ENCODE data around the gene ARHGAP9. TPM values are rescaled to one million over a fixed set of nuclear protein-coding genes. Genes with fewer than 3 reads are reported as not detected.

Gene ARHGAP9
- total RNA-seq, 1 experiment from 2014 or later, result not detected

DNA sequence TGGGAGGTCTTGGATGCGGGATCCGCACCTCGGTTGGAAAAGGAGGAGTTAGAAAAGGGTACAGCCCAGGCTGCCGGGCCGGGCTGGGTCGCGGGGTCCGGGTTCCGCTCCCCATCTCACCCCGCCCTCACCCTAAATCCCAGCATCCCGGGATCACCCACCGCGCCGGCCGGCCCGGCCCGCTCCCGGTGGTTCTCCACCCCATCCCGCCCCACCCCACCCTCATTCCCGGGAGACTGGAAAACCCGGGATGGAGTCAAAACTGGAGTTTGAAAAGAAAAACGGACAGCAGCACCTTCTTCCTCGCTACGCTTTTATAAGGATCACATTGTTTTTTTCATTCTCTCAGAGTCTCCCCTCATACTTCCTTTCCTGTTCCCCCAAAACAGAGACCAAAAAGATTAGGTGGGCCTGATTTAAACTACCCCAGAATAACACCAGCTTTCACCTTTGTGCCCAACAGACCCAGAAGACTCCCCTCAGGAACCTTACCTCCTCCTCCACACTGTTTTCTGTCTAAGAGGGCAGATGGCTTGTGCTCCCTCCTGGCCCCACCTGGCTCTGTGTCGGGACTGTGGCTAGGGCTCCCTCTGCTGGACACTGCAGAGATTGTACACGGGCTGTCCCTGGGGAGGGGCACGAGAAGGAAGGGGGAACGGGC is 17.3 kb downstream of the ARHGAP9 start:
- Histone ChIP-seq H3K27me3 (ENCODE audit: insufficient read depth, low read depth) (peaks cover 62% of the 10 kb centered on the region), H3K9me2 (ENCODE audit: insufficient read depth) (no peaks in the 10 kb centered on the region), H3K27ac (no peak overlapping the region), H4K20me1 (ENCODE audit: insufficient read depth) (no peaks in the 10 kb centered on the region), H3K4me3 (peak overlapping the region; percentile 57), H3K79me2 (ENCODE audit: low read depth) (no peaks in the 10 kb centered on the region), H2AFZ (peak overlapping the region; percentile 77), H3K4me2 (peak overlapping the region; percentile 99), H3K4me1 (replicated peaks; ENCODE audit: insufficient read depth) (peaks cover 23% of the 10 kb centered on the region), H3K9me3 (ENCODE audit: insufficient read depth, low read depth) (no peaks in the 10 kb centered on the region), H3F3A (ENCODE audit: insufficient read depth, low read depth) (no peaks in the 10 kb centered on the region), H3K36me3 (ENCODE audit: low read depth) (no peaks in the 10 kb centered on the region)
- no TSS peak for BruUV-seq (replicated peaks)
- intact Hi-C loops (cut with micrococcal nuclease; ENCODE audit: unreplicated experiment), result loop anchor here (2.0 to 5.0 kb wide), 2 partner anchors 170 to 230 kb away; partner anchors contain the start of gene B4GALNT1
- peak; percentile 74 to 88 for DNase-seq
- TF ChIP-seq EZH2 (IDR thresholded peaks at IDR 0.05; ENCODE audit: low read depth), result no peak
- peak; percentile 92 for TF ChIP-seq CTCF (conservative IDR thresholded peaks at IDR 0.05)
- POLR2A ChIA-PET (ENCODE audit: unreplicated experiment), result no interaction called here
- CTCF ChIA-PET, result no interaction called here

GRCh38 chr12:57461917-57462250 is 17.8 kb downstream of the ARHGAP9 start:
- Histone ChIP-seq H3K27ac (no peak overlapping the region), H3K27me3 (ENCODE audit: insufficient read depth, low read depth) (peaks cover 57% of the 10 kb centered on the region), H3F3A (ENCODE audit: insufficient read depth, low read depth) (no peaks in the 10 kb centered on the region), H4K20me1 (ENCODE audit: insufficient read depth) (no peaks in the 10 kb centered on the region), H3K9me3 (ENCODE audit: insufficient read depth, low read depth) (no peaks in the 10 kb centered on the region), H3K9me2 (ENCODE audit: insufficient read depth) (no peaks in the 10 kb centered on the region), H3K4me3 (peak overlapping the region; percentile 57), H3K4me1 (replicated peaks; ENCODE audit: insufficient read depth) (peaks cover 25% of the 10 kb centered on the region), H3K4me2 (peak overlapping the region; percentile 99), H3K79me2 (ENCODE audit: low read depth) (no peaks in the 10 kb centered on the region), H3K36me3 (ENCODE audit: low read depth) (no peaks in the 10 kb centered on the region), H2AFZ (peak overlapping the region; percentile 41; the same call in 1 of the 2 replicates)
- ChIA-PET CTCF (no interaction called here), POLR2A (ENCODE audit: unreplicated experiment) (no interaction called here)
- TF ChIP-seq CTCF (conservative IDR thresholded peaks at IDR 0.05) (no peak), EZH2 (IDR thresholded peaks at IDR 0.05; ENCODE audit: low read depth) (no peak; the same call in 1 of the 2 replicates)
- BruUV-seq (replicated peaks), result no TSS peak
- intact Hi-C loops (cut with micrococcal nuclease; ENCODE audit: unreplicated experiment), result loop anchor here (2.0 to 5.0 kb wide), 2 partner anchors 170 to 231 kb away; partner anchors contain the start of gene B4GALNT1
- DNase-seq, result no peak

DNA sequence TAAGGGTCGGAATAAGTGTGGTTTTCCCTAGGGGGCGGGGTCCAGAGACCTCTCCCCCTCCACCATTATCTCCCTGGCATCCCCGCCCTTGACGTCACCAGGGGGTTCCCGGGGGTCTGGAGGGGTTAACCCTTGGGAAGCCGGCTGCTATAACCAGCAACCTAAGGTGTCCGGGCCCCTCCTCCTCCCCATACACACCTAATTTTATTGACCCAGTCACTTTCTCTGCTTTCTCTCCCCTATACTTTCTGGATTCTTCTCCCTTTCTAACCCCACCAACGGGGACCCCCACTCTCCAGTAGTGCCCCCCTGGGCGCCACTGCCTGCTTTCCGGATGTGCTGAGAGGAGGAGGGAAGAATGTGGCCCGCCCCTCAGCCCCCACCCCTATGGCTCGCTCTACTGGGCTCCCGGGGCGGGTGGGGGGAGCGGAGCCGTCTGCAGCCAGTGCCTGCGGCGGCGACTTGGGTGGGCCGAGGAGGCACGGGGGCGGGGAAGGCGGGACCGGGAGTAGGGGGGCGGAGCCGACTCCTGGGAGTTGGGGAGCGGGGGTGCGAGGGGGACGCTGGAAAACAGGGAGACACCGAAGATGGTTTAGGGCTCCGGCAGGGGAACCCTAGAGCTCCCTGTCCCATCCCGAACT is 18.3 kb downstream of the ARHGAP9 start:
- Histone ChIP-seq H3K9me2 (ENCODE audit: insufficient read depth) (no peaks in the 10 kb centered on the region), H3K4me3 (peak overlapping the region; percentile 57), H3K27me3 (ENCODE audit: insufficient read depth, low read depth) (peaks cover 52% of the 10 kb centered on the region), H3K4me2 (peak overlapping the region; percentile 99), H3K36me3 (ENCODE audit: low read depth) (no peaks in the 10 kb centered on the region), H3F3A (ENCODE audit: insufficient read depth, low read depth) (no peaks in the 10 kb centered on the region), H4K20me1 (ENCODE audit: insufficient read depth) (no peaks in the 10 kb centered on the region), H2AFZ (peak overlapping the region; percentile 41; the same call in 1 of the 2 replicates), H3K79me2 (ENCODE audit: low read depth) (no peaks in the 10 kb centered on the region), H3K27ac (no peak overlapping the region), H3K9me3 (ENCODE audit: insufficient read depth, low read depth) (no peaks in the 10 kb centered on the region), H3K4me1 (replicated peaks; ENCODE audit: insufficient read depth) (peaks cover 30% of the 10 kb centered on the region)
- POLR2A ChIA-PET (ENCODE audit: unreplicated experiment), result no interaction called here
- DNase-seq, result peak in 1 of 2 experiments; percentile 39
- TF ChIP-seq CTCF (conservative IDR thresholded peaks at IDR 0.05), result no peak
- CTCF ChIA-PET, result interaction anchor here (1.0 kb wide), 1 partner anchor 196 kb away, joined by 4 read pairs; no protein-coding TSS in a partner anchor
- intact Hi-C loops (cut with micrococcal nuclease; ENCODE audit: unreplicated experiment), result loop anchor here (5.0 kb wide), 1 partner anchor 171 kb away; the partner anchor contains the start of gene B4GALNT1
- BruUV-seq (replicated peaks), result no TSS peak
